Esophagus squamous epithelium (tissue), 4 donors: Measurements from ENCODE around the gene NKX2-8.

Experiments
- CTCF ChIP-seq, 6 experiments: fragments of 450-650 bp in 4 of 6; fragments of 200-600 bp in 2 of 6; sonication (generic) in 2 of 6; IDR thresholded peaks; one replicate each; pipeline ENCODE4 v1.5.1; 2016 to 2019; ENCODE audit warnings: antibody characterized with exemption in 6 of 6, mild to moderate bottlenecking in 4 of 6, moderate library complexity in 4 of 6
- POLR2A ChIP-seq, 4 donors: fragments of 450-650 bp; IDR thresholded peaks; one replicate each; pipeline ENCODE4 v1.6.1; 2017; ENCODE audit warnings: antibody characterized with exemption in 4 of 4, mild to moderate bottlenecking in 4 of 4, moderate library complexity in 3 of 4

GRCh38 chr14:36627981-36628380, 45.6 kb upstream of the NKX2-8 start:
- TF ChIP-seq POLR2A (IDR thresholded peaks at IDR 0.05), result no peak
- TF ChIP-seq CTCF (IDR thresholded peaks at IDR 0.05), result no peak
